ENCODE measurements around the gene NDP. TPM values are rescaled to one million over a fixed set of nuclear protein-coding genes. Genes with fewer than 3 reads are reported as not detected.

Gene NDP
- total RNA-seq, 1 donor from 2014 or later, result not detected

- H3K36me3 ChIP-seq (ENCODE audit: insufficient read depth, low read length), result no peaks in the 10 kb centered on the region
- H3K27me3 ChIP-seq (ENCODE audit: insufficient read depth, low read length), result no peaks in the 10 kb centered on the region
- no peaks in the 10 kb centered on the region for H3K9me3 ChIP-seq (ENCODE audit: insufficient read depth, low read depth, low read length)
- Mint-ChIP-seq H3K36me3 (ENCODE audit: low read depth, unreplicated experiment) (no peaks in the 10 kb centered on the region), H3K9me3 (ENCODE audit: unreplicated experiment) (no peaks in the 10 kb centered on the region), H3K4me3 (ENCODE audit: unreplicated experiment) (no peak overlapping the region), H3K27me3 (ENCODE audit: low read depth, unreplicated experiment) (peaks cover 3% of the 10 kb centered on the region), H3K4me1 (ENCODE audit: low read depth, unreplicated experiment) (no peaks in the 10 kb centered on the region), H3K27ac (ENCODE audit: unreplicated experiment) (no peak overlapping the region)
- no peaks in the 10 kb centered on the region for H4K20me1 ChIP-seq (ENCODE audit: insufficient read depth, low read length)
- FAIRE-seq (no peak), DNase-seq (ENCODE audit: low read depth) (no peak)
- H3K79me2 ChIP-seq (ENCODE audit: insufficient read depth, low read length), result no peaks in the 10 kb centered on the region
- H3K4me2 ChIP-seq (ENCODE audit: low read length), result no peak overlapping the region
- H3K27ac ChIP-seq (ENCODE audit: low read depth, low read length), result no peak overlapping the region
- H2AFZ ChIP-seq (ENCODE audit: low read depth, low read length), result no peak overlapping the region
- H3K9ac ChIP-seq (ENCODE audit: low read length), result no peak overlapping the region
- no peak overlapping the region for H3K4me3 ChIP-seq (ENCODE audit: insufficient read depth, low read depth, low read length)
- TF ChIP-seq CTCF (IDR thresholded peaks at IDR 0.05; ENCODE audit: insufficient read depth, low read depth, low read length) (no peak), EZH2 (IDR thresholded peaks at IDR 0.05; ENCODE audit: insufficient read depth, low read length) (no peak)
- no peaks in the 10 kb centered on the region for H3K4me1 ChIP-seq (ENCODE audit: insufficient read depth, low read length)
Observed at GRCh38 chrX:43986083-43986482, 12.9 kb upstream of the NDP start.

- Histone ChIP-seq H3K27ac (ENCODE audit: low read depth, low read length) (no peak overlapping the region), H3K79me2 (ENCODE audit: insufficient read depth, low read length) (no peaks in the 10 kb centered on the region), H4K20me1 (ENCODE audit: insufficient read depth, low read length) (no peaks in the 10 kb centered on the region), H3K4me2 (ENCODE audit: low read length) (no peak overlapping the region), H2AFZ (ENCODE audit: low read depth, low read length) (no peak overlapping the region), H3K27me3 (ENCODE audit: insufficient read depth, low read length) (no peaks in the 10 kb centered on the region), H3K4me1 (ENCODE audit: insufficient read depth, low read length) (no peaks in the 10 kb centered on the region), H3K9me3 (ENCODE audit: insufficient read depth, low read depth, low read length) (no peaks in the 10 kb centered on the region), H3K9ac (ENCODE audit: low read length) (no peak overlapping the region), H3K36me3 (ENCODE audit: insufficient read depth, low read length) (no peaks in the 10 kb centered on the region), H3K4me3 (ENCODE audit: insufficient read depth, low read depth, low read length) (no peak overlapping the region)
- no peak for FAIRE-seq
- H3K4me1 Mint-ChIP-seq (ENCODE audit: low read depth, unreplicated experiment), result no peaks in the 10 kb centered on the region
- no peak for TF ChIP-seq EZH2 (IDR thresholded peaks at IDR 0.05; ENCODE audit: insufficient read depth, low read length)
- TF ChIP-seq CTCF (IDR thresholded peaks at IDR 0.05; ENCODE audit: insufficient read depth, low read depth, low read length), result no peak
- DNase-seq (ENCODE audit: low read depth), result no peak
- no peak overlapping the region for H3K27ac Mint-ChIP-seq (ENCODE audit: unreplicated experiment)
- H3K27me3 Mint-ChIP-seq (ENCODE audit: low read depth, unreplicated experiment), result peaks cover 3% of the 10 kb centered on the region
- H3K9me3 Mint-ChIP-seq (ENCODE audit: unreplicated experiment), result no peaks in the 10 kb centered on the region
- H3K4me3 Mint-ChIP-seq (ENCODE audit: unreplicated experiment), result no peak overlapping the region
- H3K36me3 Mint-ChIP-seq (ENCODE audit: low read depth, unreplicated experiment), result no peaks in the 10 kb centered on the region
Observed at GRCh38 chrX:43985511-43985910, 12.3 kb upstream of the NDP start.

- peaks cover 3% of the 10 kb centered on the region for H3K4me1 ChIP-seq (ENCODE audit: insufficient read depth, low read length)
- H2AFZ ChIP-seq (ENCODE audit: low read depth, low read length), result no peak overlapping the region
- no peaks in the 10 kb centered on the region for H4K20me1 ChIP-seq (ENCODE audit: insufficient read depth, low read length)
- DNase-seq (ENCODE audit: low read depth) (no peak), FAIRE-seq (peak; percentile 20)
- peaks cover 5% of the 10 kb centered on the region for H3K27me3 Mint-ChIP-seq (ENCODE audit: low read depth, unreplicated experiment)
- H3K4me1 Mint-ChIP-seq (ENCODE audit: low read depth, unreplicated experiment), result peaks cover 4% of the 10 kb centered on the region
- H3K9ac ChIP-seq (ENCODE audit: low read length), result no peak overlapping the region
- H3K36me3 ChIP-seq (ENCODE audit: insufficient read depth, low read length), result no peaks in the 10 kb centered on the region
- no peaks in the 10 kb centered on the region for H3K79me2 ChIP-seq (ENCODE audit: insufficient read depth, low read length)
- H3K9me3 ChIP-seq (ENCODE audit: insufficient read depth, low read depth, low read length), result no peaks in the 10 kb centered on the region
- H3K4me3 ChIP-seq (ENCODE audit: insufficient read depth, low read depth, low read length), result no peak overlapping the region
- no peaks in the 10 kb centered on the region for H3K9me3 Mint-ChIP-seq (ENCODE audit: unreplicated experiment)
- H3K4me2 ChIP-seq (ENCODE audit: low read length), result no peak overlapping the region
- no peaks in the 10 kb centered on the region for H3K36me3 Mint-ChIP-seq (ENCODE audit: low read depth, unreplicated experiment)
- H3K27me3 ChIP-seq (ENCODE audit: insufficient read depth, low read length), result no peaks in the 10 kb centered on the region
- TF ChIP-seq EZH2 (IDR thresholded peaks at IDR 0.05; ENCODE audit: insufficient read depth, low read length) (no peak), CTCF (IDR thresholded peaks at IDR 0.05; ENCODE audit: insufficient read depth, low read depth, low read length) (no peak)
- H3K27ac ChIP-seq (ENCODE audit: low read depth, low read length), result no peak overlapping the region
- H3K27ac Mint-ChIP-seq (ENCODE audit: unreplicated experiment), result no peak overlapping the region
- H3K4me3 Mint-ChIP-seq (ENCODE audit: unreplicated experiment), result no peak overlapping the region
Observed at GRCh38 chrX:43978226-43978625, 5.0 kb upstream of the NDP start.
